NCI-H128 (cell line): ENCODE results near the gene GATA3.

Experiments
- DNase-seq: peaks from one replicate; lab custom pipeline; 2025; ENCODE audit not compliant: unreplicated experiment; lab: John Stamatoyannopoulos, UW

GATA3 gene

GRCh38 chr10:8037941-8038894, 16.3 kb upstream of the GATA3 start:
- no peak for DNase-seq

GRCh38 chr10:8039321-8039881, 15.1 kb upstream of the GATA3 start:
- no peak for DNase-seq

- DNase-seq = no peak
Measured at GRCh38 chr10:8040651-8041050, 13.8 kb upstream of the GATA3 start.

- no peak for DNase-seq
Measured at GRCh38 chr10:8041284-8041991, 13.1 kb upstream of the GATA3 start.

- DNase-seq = no peak
Measured at GRCh38 chr10:8041992-8042720, 12.3 kb upstream of the GATA3 start.

GRCh38 chr10:8042721-8043568, 11.5 kb upstream of the GATA3 start:
- DNase-seq = no peak

- DNase-seq = no peak
Measured at GRCh38 chr10:8043569-8044306, 10.8 kb upstream of the GATA3 start.

- DNase-seq = no peak
Measured at GRCh38 chr10:8044331-8044907, 10.1 kb upstream of the GATA3 start.

- DNase-seq = no peak
Measured at GRCh38 chr10:8044908-8045725, 9.4 kb upstream of the GATA3 start.

GRCh38 chr10:8045726-8046494, 8.6 kb upstream of the GATA3 start:
- no peak for DNase-seq

GRCh38 chr10:8047452-8048280, 6.8 kb upstream of the GATA3 start:
- no peak for DNase-seq

GRCh38 chr10:8048281-8049008, 6.0 kb upstream of the GATA3 start:
- DNase-seq = no peak

- DNase-seq = no peak
Measured at GRCh38 chr10:8049045-8049864, 5.2 kb upstream of the GATA3 start.

- no peak for DNase-seq
Measured at GRCh38 chr10:8049865-8050555, 4.5 kb upstream of the GATA3 start.
